GM23248 (cell line): ENCODE results near the gene UHRF2.

Source experiments
- EZH2 ChIP-seq: fragments of 200-600 bp; sonication (generic); IDR thresholded peaks from 2 replicates; pipeline ENCODE4 v1.6.1; 2018; ENCODE audit warnings: antibody characterized with exemption, mild to moderate bottlenecking; ENCODE audit not compliant: insufficient read depth, poor library complexity, severe bottlenecking
- EZH2phosphoT487 ChIP-seq: fragments of 200-600 bp; sonication (generic); IDR thresholded peaks from 2 replicates; pipeline ENCODE4 v1.6.1; 2018; ENCODE audit warnings: antibody characterized with exemption, moderate library complexity, mild to moderate bottlenecking, low read depth; ENCODE audit not compliant: insufficient read depth

DNA sequence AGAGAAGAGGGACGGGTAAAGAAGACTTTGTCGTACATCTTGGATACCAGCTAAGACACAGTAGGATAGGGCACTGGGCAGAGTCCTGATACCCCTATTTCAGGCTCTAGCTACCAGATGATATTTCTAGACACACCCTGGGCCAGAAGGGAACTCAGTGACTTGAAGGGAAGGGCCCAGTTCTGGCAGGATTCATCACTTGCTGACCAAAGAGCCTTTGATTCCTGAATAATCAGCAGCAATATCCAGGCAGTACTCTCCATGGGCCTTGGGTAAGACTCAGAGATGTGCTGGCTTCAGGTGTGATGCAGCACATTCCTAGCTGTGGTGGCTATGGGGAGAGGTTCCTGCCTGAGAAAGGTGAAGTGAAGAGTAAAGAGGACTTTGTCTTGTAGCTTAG, 44.2 kb upstream of the UHRF2 start:
- TF ChIP-seq EZH2 (no peak), EZH2phosphoT487 (no peak)
